ENCODE data around the gene TARP.

- no peak for TF ChIP-seq ZNF274 (IDR thresholded peaks at IDR 0.05; ENCODE audit: low read depth, low read length)
- no peak for TF ChIP-seq CEBPB (IDR thresholded peaks at IDR 0.05; ENCODE audit: low read depth)
- no peak for TF ChIP-seq POLR2A (IDR thresholded peaks at IDR 0.05; ENCODE audit: borderline replicate concordance, extremely low read depth, insufficient read depth, insufficient read length)
- TF ChIP-seq RAD21 (IDR thresholded peaks at IDR 0.05; ENCODE audit: low read depth) = no peak
- no peak for TF ChIP-seq CBX3 (IDR thresholded peaks at IDR 0.05; ENCODE audit: low read depth)
- TF ChIP-seq, protein P1, sequence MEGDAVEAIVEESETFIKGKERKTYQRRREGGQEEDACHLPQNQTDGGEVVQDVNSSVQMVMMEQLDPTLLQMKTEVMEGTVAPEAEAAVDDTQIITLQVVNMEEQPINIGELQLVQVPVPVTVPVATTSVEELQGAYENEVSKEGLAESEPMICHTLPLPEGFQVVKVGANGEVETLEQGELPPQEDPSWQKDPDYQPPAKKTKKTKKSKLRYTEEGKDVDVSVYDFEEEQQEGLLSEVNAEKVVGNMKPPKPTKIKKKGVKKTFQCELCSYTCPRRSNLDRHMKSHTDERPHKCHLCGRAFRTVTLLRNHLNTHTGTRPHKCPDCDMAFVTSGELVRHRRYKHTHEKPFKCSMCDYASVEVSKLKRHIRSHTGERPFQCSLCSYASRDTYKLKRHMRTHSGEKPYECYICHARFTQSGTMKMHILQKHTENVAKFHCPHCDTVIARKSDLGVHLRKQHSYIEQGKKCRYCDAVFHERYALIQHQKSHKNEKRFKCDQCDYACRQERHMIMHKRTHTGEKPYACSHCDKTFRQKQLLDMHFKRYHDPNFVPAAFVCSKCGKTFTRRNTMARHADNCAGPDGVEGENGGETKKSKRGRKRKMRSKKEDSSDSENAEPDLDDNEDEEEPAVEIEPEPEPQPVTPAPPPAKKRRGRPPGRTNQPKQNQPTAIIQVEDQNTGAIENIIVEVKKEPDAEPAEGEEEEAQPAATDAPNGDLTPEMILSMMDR (IDR thresholded peaks at IDR 0.05 in 2 of 3, conservative IDR thresholded peaks at IDR 0.05 in 1 of 3; ENCODE audit: borderline replicate concordance in 1 of 3, insufficient read depth in 1 of 3, low read depth in 2 of 3, low read length in 2 of 3) = no peak
- no peak for TF ChIP-seq ZFX (IDR thresholded peaks at IDR 0.05)
- TF ChIP-seq YY1 (IDR thresholded peaks at IDR 0.05; ENCODE audit: extremely low read depth, insufficient replicate concordance, low read depth, low read length) = no peak
- no peak for TF ChIP-seq FOSL1 (IDR thresholded peaks at IDR 0.05; ENCODE audit: low read depth)
- TF ChIP-seq SRF (IDR thresholded peaks at IDR 0.05; ENCODE audit: low read depth) = no peak
- no peak for TF ChIP-seq EZH2 (IDR thresholded peaks at IDR 0.05)
- TF ChIP-seq, protein P2, sequence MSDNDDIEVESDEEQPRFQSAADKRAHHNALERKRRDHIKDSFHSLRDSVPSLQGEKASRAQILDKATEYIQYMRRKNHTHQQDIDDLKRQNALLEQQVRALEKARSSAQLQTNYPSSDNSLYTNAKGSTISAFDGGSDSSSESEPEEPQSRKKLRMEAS (IDR thresholded peaks at IDR 0.05) = no peak
Observed at GRCh38 chr7:38309555-38309954, 36.1 kb upstream of the TARP start.
